T-cell (primary cell): Measurements from ENCODE around the gene GABRG3. TPM values are rescaled to one million over a fixed set of nuclear protein-coding genes. Genes with fewer than 3 reads are reported as not detected.

Experiments used
- ATAC-seq, 4 experiments: fragments of 200-7000 bp in 3 of 4; fragments of 150-1000 bp in 1 of 4; cut with Tn5 transposase; replicated peaks in 1 of 4; 1 replicate in 3 of 4; 2 replicates in 1 of 4; pipeline ENCODE4 v1.10.0; 2021; ENCODE audit warnings: moderate library complexity in 3 of 4, mild to moderate bottlenecking in 2 of 4, moderate number of reproducible peaks in 1 of 4
- CTCF ChIA-PET, 2 donors: fragments of 300-600 bp; sonication (Branson Sonifier 250); formaldehyde crosslinking; loops; one replicate each; lab custom pipeline; 2022; ENCODE audit warnings: antibody characterized with exemption in 2 of 2; lab: Charles Lee
- POLR2A ChIA-PET, 2 donors: fragments of 300-600 bp; sonication (Branson Sonifier 250); formaldehyde crosslinking; loops; one replicate each; lab custom pipeline; 2022; ENCODE audit warnings: antibody characterized with exemption in 2 of 2; lab: Charles Lee
- DNase-seq, 35 experiments: peaks; one replicate each; pipeline versions ENCODE4 v3.0.0 to v3.0.0-alpha.2; 2013 to 2023
- H3K27ac ChIP-seq: one replicate; pipeline ENCODE4 v1.5.1; 2013; ENCODE audit warnings: low read length
- H3K27me3 ChIP-seq, 2 experiments: replicated peaks in 1 of 2; 1 replicate in 1 of 2; 2 replicates in 1 of 2; pipeline versions ENCODE4 v1.6.1 to v1.7.0; 2013; ENCODE audit warnings: low read length in 1 of 2, mixed read lengths in 1 of 2; ENCODE audit not compliant: control insufficient read depth in 2 of 2, insufficient read depth in 2 of 2; ENCODE audit errors: extremely low read depth in 1 of 2
- H3K36me3 ChIP-seq, 2 donors: 1 replicate in 1 of 2; 2 replicates in 1 of 2; pipeline versions ENCODE4 v1.6.1 to v1.7.0; 2013; ENCODE audit warnings: low read length in 1 of 2; ENCODE audit not compliant: control insufficient read depth in 2 of 2, insufficient read depth in 1 of 2; ENCODE audit errors: extremely low read depth in 1 of 2
- H3K4me1 ChIP-seq, 2 experiments: 1 replicate in 1 of 2; 2 replicates in 1 of 2; pipeline versions ENCODE4 v1.6.1 to v1.7.0; 2013; ENCODE audit warnings: low read length in 2 of 2, mixed read lengths in 1 of 2; ENCODE audit not compliant: insufficient read depth in 2 of 2, control insufficient read depth in 1 of 2; ENCODE audit errors: extremely low read depth in 1 of 2
- H3K4me3 ChIP-seq, 2 donors: 1 replicate in 1 of 2; 2 replicates in 1 of 2; pipeline versions ENCODE4 v1.5.1 to v1.7.0; 2013; ENCODE audit warnings: mild to moderate bottlenecking in 2 of 2, low read length in 1 of 2, moderate library complexity in 1 of 2; ENCODE audit not compliant: control insufficient read depth in 1 of 2; ENCODE audit errors: extremely low read depth in 1 of 2
- H3K9me3 ChIP-seq: 2 replicates; pipeline ENCODE4 v1.7.0; 2013
- H3K27ac Mint-ChIP-seq, 2 donors: one replicate each; pipeline ENCODE4 v1.8.0; 2020 to 2021; ENCODE audit warnings: mild to moderate bottlenecking in 2 of 2, mixed read lengths in 2 of 2
- H3K27me3 Mint-ChIP-seq, 2 donors: one replicate each; pipeline ENCODE4 v1.8.0; 2021 to 2022; ENCODE audit warnings: mixed read lengths in 2 of 2
- H3K36me3 Mint-ChIP-seq: one replicate; pipeline ENCODE4 v1.8.0; 2021; ENCODE audit warnings: mixed read lengths
- H3K4me1 Mint-ChIP-seq, 3 donors: one replicate each; pipeline ENCODE4 v1.8.0; 2020 to 2022; ENCODE audit warnings: mixed read lengths in 3 of 3, mild to moderate bottlenecking in 1 of 3
- H3K4me3 Mint-ChIP-seq, 3 donors: one replicate each; pipeline ENCODE4 v1.8.0; 2020 to 2022; ENCODE audit warnings: mild to moderate bottlenecking in 3 of 3, mixed read lengths in 3 of 3, moderate library complexity in 3 of 3
- H3K9me3 Mint-ChIP-seq, 3 donors: one replicate each; pipeline ENCODE4 v1.8.0; 2020 to 2022; ENCODE audit warnings: mixed read lengths in 3 of 3
- WGBS: methylation state at CpG from one replicate; pipeline ENCODE4 v1.1.5; 2013; ENCODE audit warnings: missing lambda C conversion rate; ENCODE audit not compliant: insufficient coverage; 5-methylcytosine and 5-hydroxymethylcytosine counted together
- total RNA-seq, 35 experiments: library from RNA in 6 of 35; stranded (reverse) in 6 of 35; fragments of 120-200 nt in 1 of 35; gene quantifications; one replicate each; pipeline versions ENCODE4 v1.2.1 to v1.2.4 and lab custom pipeline; 2013 to 2026

GABRG3 gene
- total RNA-seq, 5 donors from 2014 or later (not counting 1 experiment from before 2014, with no cell fraction given), result not detected

- Mint-ChIP-seq H3K4me1 (no peaks in the 10 kb centered on the region), H3K27ac (no peak overlapping the region), H3K36me3 (no peaks in the 10 kb centered on the region), H3K4me3 (no peak overlapping the region), H3K9me3 (peaks cover 8 to 13% (median 13%) of the 10 kb centered on the region in 3 donors), H3K27me3 (no peaks in the 10 kb centered on the region)
- CTCF ChIA-PET, result no interaction called here
- no peak overlapping the region for H3K4me3 ChIP-seq
- H3K27ac ChIP-seq, result no peak overlapping the region
- H3K9me3 ChIP-seq, result no peaks in the 10 kb centered on the region
- POLR2A ChIA-PET, result no interaction called here
- DNase-seq, result no peak
- no peaks in the 10 kb centered on the region for H3K4me1 ChIP-seq
- 83% methylated on average over 1 of the region's 3 CpGs for WGBS
- no peaks in the 10 kb centered on the region for H3K27me3 ChIP-seq
- ATAC-seq, result no peak
- no peaks in the 10 kb centered on the region for H3K36me3 ChIP-seq
Measured at GRCh38 chr15:27392163-27392562, 421.2 kb downstream of the GABRG3 start.

- Histone ChIP-seq H3K9me3 (no peaks in the 10 kb centered on the region), H3K27me3 (no peaks in the 10 kb centered on the region), H3K4me3 (no peak overlapping the region), H3K4me1 (no peaks in the 10 kb centered on the region), H3K36me3 (no peaks in the 10 kb centered on the region), H3K27ac (no peak overlapping the region)
- Mint-ChIP-seq H3K27ac (no peak overlapping the region), H3K4me1 (no peaks in the 10 kb centered on the region), H3K27me3 (no peaks in the 10 kb centered on the region), H3K4me3 (no peak overlapping the region), H3K36me3 (no peaks in the 10 kb centered on the region), H3K9me3 (peaks cover 8 to 15% (median 11%) of the 10 kb centered on the region in 3 donors)
- POLR2A ChIA-PET, result no interaction called here
- no peak for DNase-seq
- WGBS, result 100% methylated on average over 1 of the region's 2 CpGs
- CTCF ChIA-PET, result no interaction called here
- no peak for ATAC-seq
Measured at GRCh38 chr15:27396521-27396920, 425.5 kb downstream of the GABRG3 start.

- WGBS, result no CpG with 5 or more reads among the region's 6 CpGs
- H3K4me3 ChIP-seq, result no peak overlapping the region
- ATAC-seq (no peak), DNase-seq (no peak)
- H3K27ac ChIP-seq, result no peak overlapping the region
- H3K9me3 Mint-ChIP-seq, result peaks cover 8 to 15% (median 12%) of the 10 kb centered on the region in 3 donors
- H3K27me3 ChIP-seq, result no peaks in the 10 kb centered on the region
- no peaks in the 10 kb centered on the region for H3K9me3 ChIP-seq
- no peaks in the 10 kb centered on the region for H3K4me1 Mint-ChIP-seq
- ChIA-PET CTCF (no interaction called here), POLR2A (no interaction called here)
- no peak overlapping the region for H3K27ac Mint-ChIP-seq
- no peaks in the 10 kb centered on the region for H3K27me3 Mint-ChIP-seq
- H3K4me1 ChIP-seq, result no peaks in the 10 kb centered on the region
- H3K4me3 Mint-ChIP-seq, result no peak overlapping the region
- no peaks in the 10 kb centered on the region for H3K36me3 ChIP-seq
- H3K36me3 Mint-ChIP-seq, result no peaks in the 10 kb centered on the region
Measured at GRCh38 chr15:27396996-27397395, 426.0 kb downstream of the GABRG3 start.

- CTCF ChIA-PET, result no interaction called here
- DNase-seq (no peak), ATAC-seq (no peak)
- Mint-ChIP-seq H3K27me3 (no peaks in the 10 kb centered on the region), H3K9me3 (peaks cover 11 to 20% (median 15%) of the 10 kb centered on the region in 3 donors), H3K36me3 (no peaks in the 10 kb centered on the region), H3K4me3 (no peak overlapping the region), H3K4me1 (no peaks in the 10 kb centered on the region), H3K27ac (no peak overlapping the region)
- Histone ChIP-seq H3K4me1 (no peaks in the 10 kb centered on the region), H3K27me3 (no peaks in the 10 kb centered on the region), H3K4me3 (no peak overlapping the region), H3K27ac (no peak overlapping the region), H3K36me3 (no peaks in the 10 kb centered on the region), H3K9me3 (no peaks in the 10 kb centered on the region)
- WGBS, result no CpG with 5 or more reads among the region's 8 CpGs
- POLR2A ChIA-PET, result no interaction called here
Measured at GRCh38 chr15:27398631-27399161, 427.7 kb downstream of the GABRG3 start.

GRCh38 chr15:27399241-27399640, 428.3 kb downstream of the GABRG3 start:
- H3K27ac ChIP-seq, result no peak overlapping the region
- ChIA-PET POLR2A (no interaction called here), CTCF (no interaction called here)
- no peak overlapping the region for H3K4me3 ChIP-seq
- no peaks in the 10 kb centered on the region for H3K4me1 ChIP-seq
- WGBS, result 62% methylated on average over 3 of the region's 6 CpGs
- H3K27me3 ChIP-seq, result no peaks in the 10 kb centered on the region
- ATAC-seq (no peak), DNase-seq (no peak)
- no peak overlapping the region for H3K4me3 Mint-ChIP-seq
- no peaks in the 10 kb centered on the region for H3K27me3 Mint-ChIP-seq
- H3K36me3 ChIP-seq, result no peaks in the 10 kb centered on the region
- peaks cover 11 to 20% (median 15%) of the 10 kb centered on the region in 3 donors for H3K9me3 Mint-ChIP-seq
- H3K4me1 Mint-ChIP-seq, result no peaks in the 10 kb centered on the region
- no peaks in the 10 kb centered on the region for H3K36me3 Mint-ChIP-seq
- no peaks in the 10 kb centered on the region for H3K9me3 ChIP-seq
- no peak overlapping the region for H3K27ac Mint-ChIP-seq

GRCh38 chr15:27401471-27401870, 430.5 kb downstream of the GABRG3 start:
- WGBS, result no CpG with 5 or more reads among the region's 5 CpGs
- Mint-ChIP-seq H3K9me3 (peaks cover 12 to 23% (median 19%) of the 10 kb centered on the region in 3 donors), H3K27me3 (no peaks in the 10 kb centered on the region), H3K4me1 (no peaks in the 10 kb centered on the region), H3K36me3 (no peaks in the 10 kb centered on the region), H3K4me3 (no peak overlapping the region), H3K27ac (no peak overlapping the region)
- DNase-seq (no peak), ATAC-seq (no peak)
- Histone ChIP-seq H3K27ac (no peak overlapping the region), H3K9me3 (no peaks in the 10 kb centered on the region), H3K4me1 (no peaks in the 10 kb centered on the region), H3K4me3 (no peak overlapping the region), H3K27me3 (no peaks in the 10 kb centered on the region), H3K36me3 (no peaks in the 10 kb centered on the region)
- ChIA-PET CTCF (no interaction called here), POLR2A (no interaction called here)

- peaks cover 10 to 12% (median 10%) of the 10 kb centered on the region in 3 donors for H3K9me3 Mint-ChIP-seq
- H3K4me1 ChIP-seq, result no peaks in the 10 kb centered on the region
- no peaks in the 10 kb centered on the region for H3K9me3 ChIP-seq
- no peak overlapping the region for H3K27ac Mint-ChIP-seq
- no peaks in the 10 kb centered on the region for H3K4me1 Mint-ChIP-seq
- no peaks in the 10 kb centered on the region for H3K27me3 ChIP-seq
- H3K4me3 ChIP-seq, result no peak overlapping the region
- no peaks in the 10 kb centered on the region for H3K36me3 Mint-ChIP-seq
- ATAC-seq (no peak), DNase-seq (no peak)
- POLR2A ChIA-PET, result no interaction called here
- 92% methylated on average over 4 of the region's 5 CpGs for WGBS
- CTCF ChIA-PET, result no interaction called here
- no peaks in the 10 kb centered on the region for H3K27me3 Mint-ChIP-seq
- no peaks in the 10 kb centered on the region for H3K36me3 ChIP-seq
- no peak overlapping the region for H3K27ac ChIP-seq
- no peak overlapping the region for H3K4me3 Mint-ChIP-seq
Measured at GRCh38 chr15:27408428-27408827, 437.4 kb downstream of the GABRG3 start.
